ENCODE results near the gene WDR81.
"Not testable (repeated sequence)": the region's sequence is repeated elsewhere in the genome, so short reads cannot be mapped to it uniquely, and the experiment has no call there.

The WDR81 gene

GRCh38 chr17:1688405-1688804 is 36.1 kb upstream of the WDR81 start:
- not testable (repeated sequence) for H3K79me1 ChIP-seq (ENCODE audit: low read length); H3K56ac ChIP-seq (ENCODE audit: low read length); H3K18ac ChIP-seq (ENCODE audit: low read length); H2AK5ac ChIP-seq (ENCODE audit: low read length); H4K5ac ChIP-seq (ENCODE audit: low read length); H2BK5ac ChIP-seq (ENCODE audit: low read length); H3K4me3 ChIP-seq (ENCODE audit: low read length); H3K36me3 ChIP-seq (ENCODE audit: control insufficient read depth, insufficient read depth, low read length); H3K4me1 ChIP-seq (ENCODE audit: control insufficient read depth, low read depth, low read length); H2BK120ac ChIP-seq (ENCODE audit: low read depth, low read length); H3K27me3 ChIP-seq (ENCODE audit: insufficient read depth, low read length, poor library complexity); DNase-seq; H3K27ac ChIP-seq (ENCODE audit: low read depth, low read length); H3K4ac ChIP-seq (ENCODE audit: low read depth, low read length); H2BK15ac ChIP-seq (replicated peaks; ENCODE audit: low read depth); H3K4me2 ChIP-seq (ENCODE audit: low read length); H3K23ac ChIP-seq (ENCODE audit: low read length); H3K9ac ChIP-seq (ENCODE audit: low read length); H4K8ac ChIP-seq (ENCODE audit: low read depth, low read length)
- H3K79me2 ChIP-seq (ENCODE audit: control insufficient read depth, insufficient read depth, low read length), result peaks cover 11% of the 10 kb centered on the region
- no CpG with 5 or more reads among the region's 6 CpGs for WGBS (ENCODE audit: extremely low coverage, insufficient coverage, low lambda C conversion rate)

GRCh38 chr17:1690544-1691221 is 33.8 kb upstream of the WDR81 start:
- WGBS (ENCODE audit: extremely low coverage, insufficient coverage, low lambda C conversion rate), result no CpG with 5 or more reads among the region's 8 CpGs
- H2BK5ac ChIP-seq (ENCODE audit: low read length), result no peak overlapping the region
- no peak overlapping the region for H3K27ac ChIP-seq (ENCODE audit: low read depth, low read length)

GRCh38 chr17:1693339-1693738 is 31.2 kb upstream of the WDR81 start:
- Histone ChIP-seq H3K23ac (ENCODE audit: low read length) (no peak overlapping the region), H3K27me3 (ENCODE audit: insufficient read depth, low read length, poor library complexity) (no peaks in the 10 kb centered on the region), H3K56ac (ENCODE audit: low read length) (no peak overlapping the region), H2BK15ac (replicated peaks; ENCODE audit: low read depth) (no peak overlapping the region), H3K4me2 (ENCODE audit: low read length) (no peak overlapping the region), H3K79me1 (ENCODE audit: low read length) (no peaks in the 10 kb centered on the region), H3K18ac (ENCODE audit: low read length) (no peak overlapping the region), H3K9ac (ENCODE audit: low read length) (no peak overlapping the region), H3K4ac (ENCODE audit: low read depth, low read length) (no peak overlapping the region), H4K5ac (ENCODE audit: low read length) (no peak overlapping the region), H3K36me3 (ENCODE audit: control insufficient read depth, insufficient read depth, low read length) (no peaks in the 10 kb centered on the region), H3K4me3 (ENCODE audit: low read length) (no peak overlapping the region), H3K27ac (ENCODE audit: low read depth, low read length) (no peak overlapping the region), H3K79me2 (ENCODE audit: control insufficient read depth, insufficient read depth, low read length) (no peaks in the 10 kb centered on the region), H3K4me1 (ENCODE audit: control insufficient read depth, low read depth, low read length) (no peaks in the 10 kb centered on the region), H2BK5ac (ENCODE audit: low read length) (no peak overlapping the region), H2BK120ac (ENCODE audit: low read depth, low read length) (no peak overlapping the region), H2AK5ac (ENCODE audit: low read length) (no peak overlapping the region), H4K8ac (ENCODE audit: low read depth, low read length) (no peak overlapping the region)
- WGBS (ENCODE audit: extremely low coverage, insufficient coverage, low lambda C conversion rate), result no CpG with 5 or more reads among the region's 7 CpGs
- DNase-seq, result no peak

More at GRCh38 chr17:1690544-1691221, 33.8 kb upstream of the WDR81 start:
- no peak overlapping the region for H4K5ac ChIP-seq (ENCODE audit: low read length)
- H3K4me3 ChIP-seq (ENCODE audit: low read length), result no peak overlapping the region
- H3K23ac ChIP-seq (ENCODE audit: low read length), result no peak overlapping the region
- H3K56ac ChIP-seq (ENCODE audit: low read length), result no peak overlapping the region
- DNase-seq, result no peak
- H2BK15ac ChIP-seq (replicated peaks; ENCODE audit: low read depth), result no peak overlapping the region
- no peak overlapping the region for H3K9ac ChIP-seq (ENCODE audit: low read length)
- no peaks in the 10 kb centered on the region for H3K4me1 ChIP-seq (ENCODE audit: control insufficient read depth, low read depth, low read length)
- no peak overlapping the region for H4K8ac ChIP-seq (ENCODE audit: low read depth, low read length)
- no peak overlapping the region for H2BK120ac ChIP-seq (ENCODE audit: low read depth, low read length)
- no peak overlapping the region for H3K4ac ChIP-seq (ENCODE audit: low read depth, low read length)
- H3K4me2 ChIP-seq (ENCODE audit: low read length), result no peak overlapping the region
- no peak overlapping the region for H3K18ac ChIP-seq (ENCODE audit: low read length)
- H3K79me2 ChIP-seq (ENCODE audit: control insufficient read depth, insufficient read depth, low read length), result no peaks in the 10 kb centered on the region
- no peaks in the 10 kb centered on the region for H3K36me3 ChIP-seq (ENCODE audit: control insufficient read depth, insufficient read depth, low read length)
- no peaks in the 10 kb centered on the region for H3K79me1 ChIP-seq (ENCODE audit: low read length)
- no peaks in the 10 kb centered on the region for H3K27me3 ChIP-seq (ENCODE audit: insufficient read depth, low read length, poor library complexity)
- no peak overlapping the region for H2AK5ac ChIP-seq (ENCODE audit: low read length)

- H3K4ac ChIP-seq (ENCODE audit: low read depth, low read length), result no peak overlapping the region
- no peak overlapping the region for H3K56ac ChIP-seq (ENCODE audit: low read length)
- no peak overlapping the region for H3K23ac ChIP-seq (ENCODE audit: low read length)
- H3K27me3 ChIP-seq (ENCODE audit: insufficient read depth, low read length, poor library complexity), result no peaks in the 10 kb centered on the region
- H2BK5ac ChIP-seq (ENCODE audit: low read length), result no peak overlapping the region
- no peak overlapping the region for H3K4me3 ChIP-seq (ENCODE audit: low read length)
- H2AK5ac ChIP-seq (ENCODE audit: low read length), result no peak overlapping the region
- no peak overlapping the region for H3K4me2 ChIP-seq (ENCODE audit: low read length)
- no peak overlapping the region for H3K9ac ChIP-seq (ENCODE audit: low read length)
- H3K18ac ChIP-seq (ENCODE audit: low read length), result no peak overlapping the region
- no peak overlapping the region for H4K5ac ChIP-seq (ENCODE audit: low read length)
- H4K8ac ChIP-seq (ENCODE audit: low read depth, low read length), result no peak overlapping the region
- H3K79me1 ChIP-seq (ENCODE audit: low read length), result no peaks in the 10 kb centered on the region
- H3K27ac ChIP-seq (ENCODE audit: low read depth, low read length), result no peak overlapping the region
- H3K36me3 ChIP-seq (ENCODE audit: control insufficient read depth, insufficient read depth, low read length), result no peaks in the 10 kb centered on the region
- no peaks in the 10 kb centered on the region for H3K4me1 ChIP-seq (ENCODE audit: control insufficient read depth, low read depth, low read length)
- DNase-seq, result no peak
- H3K79me2 ChIP-seq (ENCODE audit: control insufficient read depth, insufficient read depth, low read length), result no peaks in the 10 kb centered on the region
- no peak overlapping the region for H2BK120ac ChIP-seq (ENCODE audit: low read depth, low read length)
- no peak overlapping the region for H2BK15ac ChIP-seq (replicated peaks; ENCODE audit: low read depth)
- WGBS (ENCODE audit: extremely low coverage, insufficient coverage, low lambda C conversion rate), result no CpG with 5 or more reads among the region's 8 CpGs
Observed at GRCh38 chr17:1695365-1695764, 29.1 kb upstream of the WDR81 start.

GRCh38 chr17:1697681-1698080 is 26.8 kb upstream of the WDR81 start:
- H3K4me3 ChIP-seq (ENCODE audit: low read length), result no peak overlapping the region
- H2BK5ac ChIP-seq (ENCODE audit: low read length), result no peak overlapping the region
- no peak overlapping the region for H3K23ac ChIP-seq (ENCODE audit: low read length)
- H3K27me3 ChIP-seq (ENCODE audit: insufficient read depth, low read length, poor library complexity), result no peaks in the 10 kb centered on the region
- H2AK5ac ChIP-seq (ENCODE audit: low read length), result no peak overlapping the region
- no peak overlapping the region for H2BK120ac ChIP-seq (ENCODE audit: low read depth, low read length)
- H4K8ac ChIP-seq (ENCODE audit: low read depth, low read length), result no peak overlapping the region
- H3K79me2 ChIP-seq (ENCODE audit: control insufficient read depth, insufficient read depth, low read length), result no peaks in the 10 kb centered on the region
- H3K18ac ChIP-seq (ENCODE audit: low read length), result no peak overlapping the region
- no peak for DNase-seq
- no peak overlapping the region for H3K56ac ChIP-seq (ENCODE audit: low read length)
- no peaks in the 10 kb centered on the region for H3K79me1 ChIP-seq (ENCODE audit: low read length)
- no peak overlapping the region for H3K4me2 ChIP-seq (ENCODE audit: low read length)
- no peak overlapping the region for H3K4ac ChIP-seq (ENCODE audit: low read depth, low read length)
- no CpG with 5 or more reads among the region's 5 CpGs for WGBS (ENCODE audit: extremely low coverage, insufficient coverage, low lambda C conversion rate)
- no peaks in the 10 kb centered on the region for H3K36me3 ChIP-seq (ENCODE audit: control insufficient read depth, insufficient read depth, low read length)
- no peaks in the 10 kb centered on the region for H3K4me1 ChIP-seq (ENCODE audit: control insufficient read depth, low read depth, low read length)
- H3K9ac ChIP-seq (ENCODE audit: low read length), result no peak overlapping the region
- H3K27ac ChIP-seq (ENCODE audit: low read depth, low read length), result no peak overlapping the region
- no peak overlapping the region for H2BK15ac ChIP-seq (replicated peaks; ENCODE audit: low read depth)
- H4K5ac ChIP-seq (ENCODE audit: low read length), result no peak overlapping the region

- H3K27me3 ChIP-seq (ENCODE audit: insufficient read depth, low read length, poor library complexity), result not testable (repeated sequence)
Observed at GRCh38 chr17:1699891-1700290, 24.6 kb upstream of the WDR81 start.

More at GRCh38 chr17:1699891-1700290, 24.6 kb upstream of the WDR81 start:
- H2BK120ac ChIP-seq (ENCODE audit: low read depth, low read length); H3K9ac ChIP-seq (ENCODE audit: low read length); H3K23ac ChIP-seq (ENCODE audit: low read length); DNase-seq; H3K79me2 ChIP-seq (ENCODE audit: control insufficient read depth, insufficient read depth, low read length); H3K27ac ChIP-seq (ENCODE audit: low read depth, low read length); H2BK15ac ChIP-seq (replicated peaks; ENCODE audit: low read depth); H4K8ac ChIP-seq (ENCODE audit: low read depth, low read length); H3K4me2 ChIP-seq (ENCODE audit: low read length); H3K36me3 ChIP-seq (ENCODE audit: control insufficient read depth, insufficient read depth, low read length); H3K4me3 ChIP-seq (ENCODE audit: low read length); H2AK5ac ChIP-seq (ENCODE audit: low read length); H3K56ac ChIP-seq (ENCODE audit: low read length); H3K79me1 ChIP-seq (ENCODE audit: low read length); H3K18ac ChIP-seq (ENCODE audit: low read length); H3K4me1 ChIP-seq (ENCODE audit: control insufficient read depth, low read depth, low read length); H4K5ac ChIP-seq (ENCODE audit: low read length); H3K4ac ChIP-seq (ENCODE audit: low read depth, low read length); H2BK5ac ChIP-seq (ENCODE audit: low read length): not testable (repeated sequence)
- no CpG with 5 or more reads among the region's 5 CpGs for WGBS (ENCODE audit: extremely low coverage, insufficient coverage, low lambda C conversion rate)

Data from mesendoderm (in vitro differentiated cells).